ENCODE measurements around the gene SPATA6L. TPM values are rescaled to one million over a fixed set of nuclear protein-coding genes. Genes with fewer than 3 reads are reported as not detected.

The SPATA6L gene
- total RNA-seq, 1 experiment from 2014 or later: 0.57 TPM

- peak overlapping the region; percentile 71 for H3K9ac ChIP-seq (ENCODE audit: low read length)
These were observed 14.5 kb upstream of the SPATA6L start for GRCh38 chr9:4680750-4681149.

GRCh38 chr9:4680173-4680525 lies 13.9 kb upstream of the SPATA6L start:
- Histone ChIP-seq H2AFZ (ENCODE audit: low read depth, low read length, poor library complexity, severe bottlenecking) (no peak overlapping the region), H3K9me2 (ENCODE audit: insufficient read depth) (no peaks in the 10 kb centered on the region), H4K20me1 (ENCODE audit: insufficient read depth) (no peaks in the 10 kb centered on the region), H3K4me2 (ENCODE audit: low read length) (peak overlapping the region; percentile 91), H3K9ac (ENCODE audit: low read length) (peak overlapping the region; percentile 71), H3K4me1 (ENCODE audit: control insufficient read depth in 1 of 2, insufficient read depth in 2 of 2, low read length in 2 of 2) (peaks cover 15 to 23% of the 10 kb centered on the region in 2 experiments), H3K79me2 (ENCODE audit: insufficient read depth, low read length) (peaks cover 48% of the 10 kb centered on the region), H3K36me3 (ENCODE audit: control insufficient read depth in 1 of 2, insufficient read depth in 2 of 2, low read length in 2 of 2) (peaks cover 2 to 4% of the 10 kb centered on the region in 2 experiments; a peak in 1 of 4 replicates), H3K4me3 (replicated peaks in 1 of 2; ENCODE audit: low read depth in 1 of 2, low read length in 2 of 2) (peak overlapping the region; percentile 87 to 88), H3K9me3 (ENCODE audit: control insufficient read depth in 1 of 2, insufficient read depth in 1 of 2, low read depth in 1 of 2, low read length in 2 of 2) (no peaks in the 10 kb centered on the region), H3K27me3 (ENCODE audit: insufficient read depth, low read length) (no peaks in the 10 kb centered on the region), H3K27ac (ENCODE audit: low read depth, low read length) (peak overlapping the region; percentile 88)
- ATAC-seq (no peak), DNase-seq (ENCODE audit: low read depth, low spot score) (no peak)
- RAD21 ChIA-PET (ENCODE audit: low non-redundant PET in 1 of 2, low total read pairs in 2 of 2, uncharacterized antibody in 2 of 2, unreplicated experiment in 2 of 2): no interaction called here
- CTCF ChIA-PET: interaction anchor here (1.1 kb wide), 1 partner anchor 15 kb away, joined by 3 read pairs; no protein-coding TSS in a partner anchor
- POLR2A ChIA-PET: no interaction called here
- intact Hi-C loops (cut with micrococcal nuclease): no loop called here
- BruUV-seq (replicated peaks): no TSS peak
- TF ChIP-seq CBX3 (IDR thresholded peaks at IDR 0.05; ENCODE audit: low read depth) (no peak), SIN3A (IDR thresholded peaks at IDR 0.05; ENCODE audit: low read depth) (no peak), EZH2phosphoT487 (IDR thresholded peaks at IDR 0.05; ENCODE audit: borderline replicate concordance) (no peak), EZH2 (IDR thresholded peaks at IDR 0.05) (no peak), RAD21 (IDR thresholded peaks at IDR 0.05; ENCODE audit: low read depth) (no peak), ELF1 (IDR thresholded peaks at IDR 0.05; ENCODE audit: borderline replicate concordance, low read depth) (no peak), POLR2A (IDR thresholded peaks at IDR 0.05; ENCODE audit: borderline replicate concordance, extremely low read depth, insufficient read depth, insufficient read length) (no peak), SRF (IDR thresholded peaks at IDR 0.05; ENCODE audit: low read depth) (no peak), MAX (IDR thresholded peaks at IDR 0.05) (no peak)
- TF ChIP-seq, protein P1, sequence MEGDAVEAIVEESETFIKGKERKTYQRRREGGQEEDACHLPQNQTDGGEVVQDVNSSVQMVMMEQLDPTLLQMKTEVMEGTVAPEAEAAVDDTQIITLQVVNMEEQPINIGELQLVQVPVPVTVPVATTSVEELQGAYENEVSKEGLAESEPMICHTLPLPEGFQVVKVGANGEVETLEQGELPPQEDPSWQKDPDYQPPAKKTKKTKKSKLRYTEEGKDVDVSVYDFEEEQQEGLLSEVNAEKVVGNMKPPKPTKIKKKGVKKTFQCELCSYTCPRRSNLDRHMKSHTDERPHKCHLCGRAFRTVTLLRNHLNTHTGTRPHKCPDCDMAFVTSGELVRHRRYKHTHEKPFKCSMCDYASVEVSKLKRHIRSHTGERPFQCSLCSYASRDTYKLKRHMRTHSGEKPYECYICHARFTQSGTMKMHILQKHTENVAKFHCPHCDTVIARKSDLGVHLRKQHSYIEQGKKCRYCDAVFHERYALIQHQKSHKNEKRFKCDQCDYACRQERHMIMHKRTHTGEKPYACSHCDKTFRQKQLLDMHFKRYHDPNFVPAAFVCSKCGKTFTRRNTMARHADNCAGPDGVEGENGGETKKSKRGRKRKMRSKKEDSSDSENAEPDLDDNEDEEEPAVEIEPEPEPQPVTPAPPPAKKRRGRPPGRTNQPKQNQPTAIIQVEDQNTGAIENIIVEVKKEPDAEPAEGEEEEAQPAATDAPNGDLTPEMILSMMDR (IDR thresholded peaks at IDR 0.05 in 2 of 3, conservative IDR thresholded peaks at IDR 0.05 in 1 of 3; ENCODE audit: borderline replicate concordance in 1 of 3, insufficient read depth in 1 of 3, low read depth in 2 of 3, low read length in 2 of 3): no peak
- TF ChIP-seq, protein P2, sequence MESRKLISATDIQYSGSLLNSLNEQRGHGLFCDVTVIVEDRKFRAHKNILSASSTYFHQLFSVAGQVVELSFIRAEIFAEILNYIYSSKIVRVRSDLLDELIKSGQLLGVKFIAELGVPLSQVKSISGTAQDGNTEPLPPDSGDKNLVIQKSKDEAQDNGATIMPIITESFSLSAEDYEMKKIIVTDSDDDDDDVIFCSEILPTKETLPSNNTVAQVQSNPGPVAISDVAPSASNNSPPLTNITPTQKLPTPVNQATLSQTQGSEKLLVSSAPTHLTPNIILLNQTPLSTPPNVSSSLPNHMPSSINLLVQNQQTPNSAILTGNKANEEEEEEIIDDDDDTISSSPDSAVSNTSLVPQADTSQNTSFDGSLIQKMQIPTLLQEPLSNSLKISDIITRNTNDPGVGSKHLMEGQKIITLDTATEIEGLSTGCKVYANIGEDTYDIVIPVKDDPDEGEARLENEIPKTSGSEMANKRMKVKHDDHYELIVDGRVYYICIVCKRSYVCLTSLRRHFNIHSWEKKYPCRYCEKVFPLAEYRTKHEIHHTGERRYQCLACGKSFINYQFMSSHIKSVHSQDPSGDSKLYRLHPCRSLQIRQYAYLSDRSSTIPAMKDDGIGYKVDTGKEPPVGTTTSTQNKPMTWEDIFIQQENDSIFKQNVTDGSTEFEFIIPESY (IDR thresholded peaks at IDR 0.05; ENCODE audit: extremely low read depth, insufficient replicate concordance, low read length): no peak
- TF ChIP-seq, protein P3, sequence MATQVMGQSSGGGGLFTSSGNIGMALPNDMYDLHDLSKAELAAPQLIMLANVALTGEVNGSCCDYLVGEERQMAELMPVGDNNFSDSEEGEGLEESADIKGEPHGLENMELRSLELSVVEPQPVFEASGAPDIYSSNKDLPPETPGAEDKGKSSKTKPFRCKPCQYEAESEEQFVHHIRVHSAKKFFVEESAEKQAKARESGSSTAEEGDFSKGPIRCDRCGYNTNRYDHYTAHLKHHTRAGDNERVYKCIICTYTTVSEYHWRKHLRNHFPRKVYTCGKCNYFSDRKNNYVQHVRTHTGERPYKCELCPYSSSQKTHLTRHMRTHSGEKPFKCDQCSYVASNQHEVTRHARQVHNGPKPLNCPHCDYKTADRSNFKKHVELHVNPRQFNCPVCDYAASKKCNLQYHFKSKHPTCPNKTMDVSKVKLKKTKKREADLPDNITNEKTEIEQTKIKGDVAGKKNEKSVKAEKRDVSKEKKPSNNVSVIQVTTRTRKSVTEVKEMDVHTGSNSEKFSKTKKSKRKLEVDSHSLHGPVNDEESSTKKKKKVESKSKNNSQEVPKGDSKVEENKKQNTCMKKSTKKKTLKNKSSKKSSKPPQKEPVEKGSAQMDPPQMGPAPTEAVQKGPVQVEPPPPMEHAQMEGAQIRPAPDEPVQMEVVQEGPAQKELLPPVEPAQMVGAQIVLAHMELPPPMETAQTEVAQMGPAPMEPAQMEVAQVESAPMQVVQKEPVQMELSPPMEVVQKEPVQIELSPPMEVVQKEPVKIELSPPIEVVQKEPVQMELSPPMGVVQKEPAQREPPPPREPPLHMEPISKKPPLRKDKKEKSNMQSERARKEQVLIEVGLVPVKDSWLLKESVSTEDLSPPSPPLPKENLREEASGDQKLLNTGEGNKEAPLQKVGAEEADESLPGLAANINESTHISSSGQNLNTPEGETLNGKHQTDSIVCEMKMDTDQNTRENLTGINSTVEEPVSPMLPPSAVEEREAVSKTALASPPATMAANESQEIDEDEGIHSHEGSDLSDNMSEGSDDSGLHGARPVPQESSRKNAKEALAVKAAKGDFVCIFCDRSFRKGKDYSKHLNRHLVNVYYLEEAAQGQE (IDR thresholded peaks at IDR 0.05; ENCODE audit: low read depth): no peak

More at GRCh38 chr9:4680750-4681149, 14.5 kb upstream of the SPATA6L start:
- H3K4me2 ChIP-seq (ENCODE audit: low read length): peak overlapping the region; percentile 91
- H3K79me2 ChIP-seq (ENCODE audit: insufficient read depth, low read length): peaks cover 52% of the 10 kb centered on the region
- DNase-seq (ENCODE audit: low read depth, low spot score) (no peak), ATAC-seq (no peak)
- peak overlapping the region; percentile 88; the same call in 1 of the 2 replicates for H3K27ac ChIP-seq (ENCODE audit: low read depth, low read length)
- H3K4me3 ChIP-seq (replicated peaks in 1 of 2; ENCODE audit: low read depth in 1 of 2, low read length in 2 of 2): peak overlapping the region; percentile 87 to 88
- peaks cover 6 to 7% of the 10 kb centered on the region in 2 experiments; a peak in 3 of 4 replicates for H3K36me3 ChIP-seq (ENCODE audit: control insufficient read depth in 1 of 2, insufficient read depth in 2 of 2, low read length in 2 of 2)
- intact Hi-C loops (cut with micrococcal nuclease): no loop called here
- H4K20me1 ChIP-seq (ENCODE audit: insufficient read depth): no peaks in the 10 kb centered on the region
- H3K9me2 ChIP-seq (ENCODE audit: insufficient read depth): no peaks in the 10 kb centered on the region
- no peaks in the 10 kb centered on the region for H3K9me3 ChIP-seq (ENCODE audit: control insufficient read depth in 1 of 2, insufficient read depth in 1 of 2, low read depth in 1 of 2, low read length in 2 of 2)
- ChIA-PET POLR2A (no interaction called here), RAD21 (ENCODE audit: low non-redundant PET in 1 of 2, low total read pairs in 2 of 2, uncharacterized antibody in 2 of 2, unreplicated experiment in 2 of 2) (no interaction called here), CTCF (no interaction called here)
- H3K27me3 ChIP-seq (ENCODE audit: insufficient read depth, low read length): no peaks in the 10 kb centered on the region
- H2AFZ ChIP-seq (ENCODE audit: low read depth, low read length, poor library complexity, severe bottlenecking): no peak overlapping the region
- no peak for TF ChIP-seq CEBPB (IDR thresholded peaks at IDR 0.05; ENCODE audit: low read depth)
- 0 out of 2 replicates have a peak, but pooled peaks have one; percentile 14 for TF ChIP-seq SP1 (IDR thresholded peaks at IDR 0.05; ENCODE audit: low read depth)
- H3K4me1 ChIP-seq (ENCODE audit: control insufficient read depth in 1 of 2, insufficient read depth in 2 of 2, low read length in 2 of 2): peaks cover 15 to 23% of the 10 kb centered on the region in 2 experiments
- BruUV-seq (replicated peaks): no TSS peak

All from HCT116 (cell line).